ENCODE data around the gene ELL2.

GRCh38 chr5:95891499-95891898 is 70.2 kb downstream of the ELL2 start:
- TF ChIP-seq CTCF (IDR thresholded peaks at IDR 0.05) = no peak
- TF ChIP-seq EZH2 (IDR thresholded peaks at IDR 0.05; ENCODE audit: borderline replicate concordance, insufficient read depth, low read depth, low read length, poor library complexity, severe bottlenecking) = no peak
